Uterus (tissue), 2 donors: ENCODE data around the gene LGALS7.

ENCODE experiments used
- POLR2A ChIP-seq, 2 donors: fragments of 450-650 bp; IDR thresholded peaks; one replicate each; pipeline ENCODE4 v1.6.1; 2016; ENCODE audit warnings: antibody characterized with exemption in 2 of 2, mild to moderate bottlenecking in 1 of 2, moderate library complexity in 1 of 2
- TF ChIP-seq, protein P1 (sequence below), 4 experiments: fragments of 200-600 bp in 2 of 4; fragments of 450-650 bp in 2 of 4; sonication (generic) in 2 of 4; IDR thresholded peaks; one replicate each; pipeline ENCODE4 v1.5.1; 2016 to 2019; ENCODE audit warnings: antibody characterized with exemption in 4 of 4, mild to moderate bottlenecking in 2 of 4, moderate library complexity in 1 of 4

DNA sequence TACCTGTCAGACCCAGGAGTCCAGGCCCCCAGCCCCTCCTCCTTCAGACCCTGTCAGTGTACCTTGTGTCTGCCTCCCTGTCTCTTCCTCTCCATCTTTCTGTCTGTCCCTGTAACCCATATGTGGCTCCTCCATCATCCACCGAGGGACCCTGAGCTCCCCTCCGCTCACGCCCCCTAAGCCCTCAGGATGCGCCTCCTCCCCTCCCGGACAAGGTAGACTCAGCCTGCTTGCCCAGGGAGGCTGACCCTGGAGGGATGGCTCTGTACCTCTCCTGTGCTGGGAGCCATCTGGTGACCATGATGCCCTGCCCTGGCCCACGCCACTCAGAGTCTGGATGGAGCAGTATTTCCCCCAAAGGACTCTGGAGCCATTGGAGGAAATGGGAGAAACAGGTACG lies 28.0 kb downstream of the LGALS7 start:
- no peak for TF ChIP-seq POLR2A (IDR thresholded peaks at IDR 0.05)
- TF ChIP-seq, protein P1, sequence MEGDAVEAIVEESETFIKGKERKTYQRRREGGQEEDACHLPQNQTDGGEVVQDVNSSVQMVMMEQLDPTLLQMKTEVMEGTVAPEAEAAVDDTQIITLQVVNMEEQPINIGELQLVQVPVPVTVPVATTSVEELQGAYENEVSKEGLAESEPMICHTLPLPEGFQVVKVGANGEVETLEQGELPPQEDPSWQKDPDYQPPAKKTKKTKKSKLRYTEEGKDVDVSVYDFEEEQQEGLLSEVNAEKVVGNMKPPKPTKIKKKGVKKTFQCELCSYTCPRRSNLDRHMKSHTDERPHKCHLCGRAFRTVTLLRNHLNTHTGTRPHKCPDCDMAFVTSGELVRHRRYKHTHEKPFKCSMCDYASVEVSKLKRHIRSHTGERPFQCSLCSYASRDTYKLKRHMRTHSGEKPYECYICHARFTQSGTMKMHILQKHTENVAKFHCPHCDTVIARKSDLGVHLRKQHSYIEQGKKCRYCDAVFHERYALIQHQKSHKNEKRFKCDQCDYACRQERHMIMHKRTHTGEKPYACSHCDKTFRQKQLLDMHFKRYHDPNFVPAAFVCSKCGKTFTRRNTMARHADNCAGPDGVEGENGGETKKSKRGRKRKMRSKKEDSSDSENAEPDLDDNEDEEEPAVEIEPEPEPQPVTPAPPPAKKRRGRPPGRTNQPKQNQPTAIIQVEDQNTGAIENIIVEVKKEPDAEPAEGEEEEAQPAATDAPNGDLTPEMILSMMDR (IDR thresholded peaks at IDR 0.05), result no peak
